ENCODE measurements around the gene TMEM272.

Gene TMEM272

DNA sequence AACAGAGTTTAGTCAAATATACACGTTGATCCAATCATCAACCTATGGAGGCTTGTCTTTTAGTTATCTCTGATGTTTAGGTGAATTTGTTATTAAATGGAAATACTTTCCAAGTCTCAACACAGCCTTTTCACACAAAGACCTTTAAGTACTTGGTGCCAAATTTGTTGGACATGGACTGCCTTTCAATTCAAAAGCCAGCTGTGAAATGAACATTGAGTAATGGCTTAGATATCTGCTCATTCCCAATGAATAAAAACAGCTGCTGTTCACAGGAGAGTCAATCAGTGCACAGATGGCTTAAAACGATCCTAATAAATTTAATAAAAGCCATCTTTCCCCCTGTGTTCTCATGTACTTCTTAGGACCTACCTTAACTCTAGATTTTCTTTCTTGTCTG, 21.1 kb downstream of the TMEM272 start:
- no peaks in the 10 kb centered on the region for H3K36me3 ChIP-seq (ENCODE audit: control insufficient read depth, low read depth, low read length)
- no peaks in the 10 kb centered on the region for H3K9me3 ChIP-seq (ENCODE audit: control insufficient read depth, low read depth, low read length)
- H3K27me3 ChIP-seq (ENCODE audit: control insufficient read depth, insufficient read depth, low read length), result no peaks in the 10 kb centered on the region
- H3K27ac ChIP-seq (ENCODE audit: low read length), result no peak overlapping the region
- H3K4me3 ChIP-seq (ENCODE audit: low read length), result no peak overlapping the region
- no peak overlapping the region for H3K9ac ChIP-seq (ENCODE audit: low read length)
- H3K4me1 ChIP-seq (ENCODE audit: control insufficient read depth, low read depth, low read length), result peaks cover 8% of the 10 kb centered on the region

DNA sequence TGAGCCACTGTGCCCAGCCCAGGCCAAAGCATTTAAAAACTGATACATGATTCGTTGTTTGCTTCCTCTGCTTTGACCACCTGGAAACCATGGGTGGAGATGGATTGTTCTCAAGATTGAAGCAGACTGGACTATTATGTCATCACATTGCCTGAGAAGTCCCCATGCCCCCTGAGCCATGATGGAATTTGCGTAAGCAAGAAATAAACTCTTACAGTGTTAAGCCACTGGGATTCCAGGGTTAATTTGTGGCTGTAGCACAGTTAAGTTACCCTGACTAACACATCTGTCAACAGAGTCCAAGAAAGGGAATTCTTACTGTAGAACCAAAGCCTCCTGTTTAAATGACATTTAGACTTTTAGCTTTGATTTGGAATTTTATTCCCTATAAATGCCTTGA, 21.6 kb downstream of the TMEM272 start:
- Histone ChIP-seq H3K9ac (ENCODE audit: low read length) (no peak overlapping the region), H3K9me3 (ENCODE audit: control insufficient read depth, low read depth, low read length) (no peaks in the 10 kb centered on the region), H3K27me3 (ENCODE audit: control insufficient read depth, insufficient read depth, low read length) (no peaks in the 10 kb centered on the region)

DNA sequence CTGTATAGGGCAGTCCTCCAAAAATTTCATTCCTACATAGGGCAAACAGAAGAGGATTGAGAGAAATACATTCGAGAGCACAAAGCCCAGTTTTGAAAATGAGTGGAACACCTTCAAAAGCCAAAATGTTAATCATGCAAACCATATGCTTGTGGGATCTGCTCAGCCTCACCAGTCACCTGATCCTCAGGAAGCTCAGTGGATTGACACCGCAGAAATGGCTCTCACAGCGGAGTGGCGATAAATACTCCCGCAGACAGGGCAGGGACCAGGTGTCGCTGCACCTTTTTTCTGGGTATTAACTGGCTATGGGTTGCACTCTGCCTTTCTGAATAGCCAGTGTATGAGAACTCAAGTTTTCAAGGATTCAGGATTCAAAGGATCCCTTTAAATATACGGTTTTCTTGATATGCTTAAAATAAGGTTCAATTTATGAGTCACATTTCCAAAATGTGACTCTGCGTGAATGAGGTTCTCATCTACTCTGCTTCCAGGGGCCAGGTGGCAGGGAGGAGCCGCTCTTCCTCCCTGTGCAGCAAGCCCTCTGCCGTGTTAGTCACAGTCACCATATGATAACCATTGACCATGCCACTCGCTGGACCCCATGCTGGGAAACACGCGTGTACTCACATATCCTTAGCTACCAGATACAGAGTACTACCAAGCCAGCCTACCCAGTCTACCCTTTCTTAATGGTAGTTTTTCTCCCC, 22.7 kb downstream of the TMEM272 start:
- no peaks in the 10 kb centered on the region for H3K36me3 ChIP-seq (ENCODE audit: control insufficient read depth, low read depth, low read length)
- peaks cover 15% of the 10 kb centered on the region for H3K4me1 ChIP-seq (ENCODE audit: control insufficient read depth, low read depth, low read length)
- no peak overlapping the region for H3K9ac ChIP-seq (ENCODE audit: low read length)
- H3K9me3 ChIP-seq (ENCODE audit: control insufficient read depth, low read depth, low read length), result no peaks in the 10 kb centered on the region
- H3K27me3 ChIP-seq (ENCODE audit: control insufficient read depth, insufficient read depth, low read length), result no peaks in the 10 kb centered on the region
- H3K27ac ChIP-seq (ENCODE audit: low read length), result no peak overlapping the region
- no peak overlapping the region for H3K4me3 ChIP-seq (ENCODE audit: low read length)

More for the DNA sequence above, 21.6 kb downstream of the TMEM272 start:
- H3K4me1 ChIP-seq (ENCODE audit: control insufficient read depth, low read depth, low read length), result peaks cover 13% of the 10 kb centered on the region
- H3K4me3 ChIP-seq (ENCODE audit: low read length), result no peak overlapping the region
- H3K36me3 ChIP-seq (ENCODE audit: control insufficient read depth, low read depth, low read length), result no peaks in the 10 kb centered on the region
- H3K27ac ChIP-seq (ENCODE audit: low read length), result no peak overlapping the region

DNA sequence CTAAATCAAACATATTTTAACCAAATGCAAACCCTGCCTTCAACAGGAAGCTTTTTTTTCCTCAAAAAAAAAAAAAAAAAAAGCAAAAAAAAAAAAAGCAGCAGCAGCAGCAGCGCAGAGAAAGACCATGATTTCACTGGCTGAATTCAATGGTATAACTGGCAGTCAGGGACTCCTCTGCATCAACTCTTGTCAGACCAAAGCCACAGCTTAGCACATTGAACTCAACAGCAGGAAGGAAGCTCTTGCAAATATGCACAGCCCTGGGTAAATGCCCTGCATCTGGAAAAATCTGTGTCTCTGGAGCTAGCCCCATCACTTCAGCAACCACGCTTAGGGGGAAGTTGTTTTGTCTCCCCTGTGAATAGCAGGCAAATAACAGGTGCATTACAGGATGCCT, 23.4 kb downstream of the TMEM272 start:
- Histone ChIP-seq H3K27me3 (ENCODE audit: control insufficient read depth, insufficient read depth, low read length) (no peaks in the 10 kb centered on the region), H3K27ac (ENCODE audit: low read length) (no peak overlapping the region), H3K4me1 (ENCODE audit: control insufficient read depth, low read depth, low read length) (peaks cover 15% of the 10 kb centered on the region)

DNA sequence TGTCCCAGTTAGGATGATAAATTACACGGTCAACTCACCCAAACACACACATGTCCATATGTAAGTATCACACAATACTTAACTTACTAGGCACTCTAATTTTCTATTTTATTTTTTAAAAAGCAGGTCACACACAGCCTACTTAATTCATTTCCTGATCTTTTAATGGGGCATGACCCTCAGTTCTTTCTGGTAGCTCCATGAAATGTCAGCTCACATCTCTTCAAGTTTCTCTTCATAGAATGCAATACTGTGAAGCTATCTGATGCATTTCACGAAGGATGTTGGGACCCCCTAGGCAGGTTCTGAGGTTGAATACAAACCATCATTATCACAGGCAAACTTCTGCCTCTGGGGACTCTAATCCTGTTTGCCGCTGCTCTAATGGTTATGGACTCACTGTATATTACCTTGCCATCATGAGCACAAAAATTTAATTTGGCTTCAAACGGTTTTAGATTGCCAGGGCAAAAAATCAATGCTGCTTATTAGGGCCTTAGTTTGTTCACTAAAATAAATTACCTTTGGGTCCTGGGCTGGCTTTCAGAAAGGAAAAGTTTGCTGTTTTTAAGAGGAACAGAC, 24.9 kb downstream of the TMEM272 start:
- Histone ChIP-seq H3K27ac (ENCODE audit: low read length) (no peak overlapping the region), H3K27me3 (ENCODE audit: control insufficient read depth, insufficient read depth, low read length) (no peaks in the 10 kb centered on the region), H3K9me3 (ENCODE audit: control insufficient read depth, low read depth, low read length) (no peaks in the 10 kb centered on the region), H3K4me1 (ENCODE audit: control insufficient read depth, low read depth, low read length) (peaks cover 11% of the 10 kb centered on the region), H3K9ac (ENCODE audit: low read length) (no peak overlapping the region), H3K4me3 (ENCODE audit: low read length) (no peak overlapping the region), H3K36me3 (ENCODE audit: control insufficient read depth, low read depth, low read length) (no peaks in the 10 kb centered on the region)

More for the DNA sequence above, 23.4 kb downstream of the TMEM272 start:
- Histone ChIP-seq H3K4me3 (ENCODE audit: low read length) (no peak overlapping the region), H3K9me3 (ENCODE audit: control insufficient read depth, low read depth, low read length) (no peaks in the 10 kb centered on the region), H3K9ac (ENCODE audit: low read length) (no peak overlapping the region), H3K36me3 (ENCODE audit: control insufficient read depth, low read depth, low read length) (no peaks in the 10 kb centered on the region)

DNA sequence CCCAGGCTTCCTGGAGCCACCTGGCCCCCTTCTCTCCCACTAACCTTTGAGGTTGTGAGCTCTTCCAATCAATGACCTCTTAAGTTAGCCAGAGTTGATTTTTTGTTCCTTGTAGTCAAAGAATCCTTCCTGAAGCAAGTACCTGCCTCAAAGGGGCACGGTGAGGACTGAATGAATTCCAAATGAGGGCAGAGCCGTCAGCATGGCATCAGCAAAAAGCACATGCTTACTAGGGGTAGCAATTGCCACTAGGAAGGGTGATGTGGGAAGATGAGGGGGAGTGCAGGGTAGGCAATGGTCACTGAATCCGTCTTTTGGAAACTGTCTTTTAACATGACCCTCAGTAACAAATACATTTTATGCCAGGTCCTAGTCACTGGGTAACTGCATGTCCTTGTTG, 25.4 kb downstream of the TMEM272 start:
- H3K36me3 ChIP-seq (ENCODE audit: control insufficient read depth, low read depth, low read length), result no peaks in the 10 kb centered on the region
- H3K27ac ChIP-seq (ENCODE audit: low read length), result no peak overlapping the region
- H3K4me1 ChIP-seq (ENCODE audit: control insufficient read depth, low read depth, low read length), result peaks cover 9% of the 10 kb centered on the region
- H3K27me3 ChIP-seq (ENCODE audit: control insufficient read depth, insufficient read depth, low read length), result no peaks in the 10 kb centered on the region
- H3K4me3 ChIP-seq (ENCODE audit: low read length), result no peak overlapping the region
- H3K9ac ChIP-seq (ENCODE audit: low read length), result no peak overlapping the region
- no peaks in the 10 kb centered on the region for H3K9me3 ChIP-seq (ENCODE audit: control insufficient read depth, low read depth, low read length)

DNA sequence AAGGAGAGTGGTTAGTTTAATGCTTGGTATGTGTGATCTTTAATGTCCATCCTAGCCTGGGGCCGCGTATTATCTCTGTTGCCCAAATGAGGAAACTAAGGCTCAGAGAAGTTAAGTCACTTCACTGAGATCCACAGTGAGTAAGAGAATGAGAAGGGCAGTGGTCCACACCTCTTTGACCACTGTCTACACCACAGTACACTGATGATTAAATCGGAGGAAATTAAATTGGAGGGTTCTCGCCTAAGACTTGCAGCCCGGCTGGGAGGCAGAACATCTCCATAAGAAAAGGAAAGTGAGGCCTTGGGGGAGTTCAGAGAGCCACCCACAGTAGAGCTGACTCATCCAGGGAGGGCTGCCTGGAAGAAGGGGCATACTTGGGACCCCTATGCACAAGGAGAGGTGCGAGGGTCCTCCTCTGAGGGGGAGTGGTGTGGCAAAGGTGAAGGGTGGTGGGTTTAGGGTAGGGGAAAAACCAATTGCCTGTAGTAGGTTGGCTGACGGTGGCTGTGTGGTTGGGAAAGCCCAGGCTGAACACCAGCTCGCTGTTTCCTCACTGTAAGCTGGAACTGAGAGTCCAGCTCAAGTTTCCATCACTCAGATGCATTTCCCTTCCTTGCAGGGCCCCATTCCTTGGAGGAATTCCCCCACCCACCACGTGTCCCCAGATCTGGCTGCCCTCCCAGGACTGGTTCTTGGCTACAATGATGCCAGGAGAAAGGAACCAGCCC, 26.0 kb downstream of the TMEM272 start:
- no peaks in the 10 kb centered on the region for H3K9me3 ChIP-seq (ENCODE audit: control insufficient read depth, low read depth, low read length)
- no peaks in the 10 kb centered on the region for H3K36me3 ChIP-seq (ENCODE audit: control insufficient read depth, low read depth, low read length)
- no peak overlapping the region for H3K27ac ChIP-seq (ENCODE audit: low read length)
- no peaks in the 10 kb centered on the region for H3K27me3 ChIP-seq (ENCODE audit: control insufficient read depth, insufficient read depth, low read length)
- peaks cover 9% of the 10 kb centered on the region for H3K4me1 ChIP-seq (ENCODE audit: control insufficient read depth, low read depth, low read length)
- no peak overlapping the region for H3K4me3 ChIP-seq (ENCODE audit: low read length)
- no peak overlapping the region for H3K9ac ChIP-seq (ENCODE audit: low read length)

DNA sequence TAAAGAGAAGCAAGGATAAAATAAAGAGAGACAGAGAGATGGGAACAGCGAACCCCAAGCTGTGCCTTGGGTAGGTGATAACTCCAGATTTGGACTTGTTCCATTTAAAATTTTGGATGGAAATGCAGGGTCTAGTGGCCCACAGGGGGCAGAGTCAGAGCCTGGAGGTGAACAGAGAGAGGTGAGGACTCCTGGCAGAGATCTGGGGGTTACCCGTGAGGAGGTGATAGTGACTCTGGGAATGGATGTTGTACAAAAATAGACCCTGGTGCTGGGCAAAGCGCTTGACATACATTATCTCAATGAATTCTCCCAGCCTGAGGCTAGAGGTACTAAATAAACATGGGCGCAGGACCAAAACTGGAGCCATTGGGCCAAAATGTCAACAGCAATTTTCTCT, 26.7 kb downstream of the TMEM272 start:
- Histone ChIP-seq H3K4me3 (ENCODE audit: low read length) (no peak overlapping the region), H3K27me3 (ENCODE audit: control insufficient read depth, insufficient read depth, low read length) (no peaks in the 10 kb centered on the region), H3K36me3 (ENCODE audit: control insufficient read depth, low read depth, low read length) (no peaks in the 10 kb centered on the region), H3K9me3 (ENCODE audit: control insufficient read depth, low read depth, low read length) (no peaks in the 10 kb centered on the region), H3K4me1 (ENCODE audit: control insufficient read depth, low read depth, low read length) (peaks cover 9% of the 10 kb centered on the region), H3K9ac (ENCODE audit: low read length) (no peak overlapping the region), H3K27ac (ENCODE audit: low read length) (no peak overlapping the region)

DNA sequence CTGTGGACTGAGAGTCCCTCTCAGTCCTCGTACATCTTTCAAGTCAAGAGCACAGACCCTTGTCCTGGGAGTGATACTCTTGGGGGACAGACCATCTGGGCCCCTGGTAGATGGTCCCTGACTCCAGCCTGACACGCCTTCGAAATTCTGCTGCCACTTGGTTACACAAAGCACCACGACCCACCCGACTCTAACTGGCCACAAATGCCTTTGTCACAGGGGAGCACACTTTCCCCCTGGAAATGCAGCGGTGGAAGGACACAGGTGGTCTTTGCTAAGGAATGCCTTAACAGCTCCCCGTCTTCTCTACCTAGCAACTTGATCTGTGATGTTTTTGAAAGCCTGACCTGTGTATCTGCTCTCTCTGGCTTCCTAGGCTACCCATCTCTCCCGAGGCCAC, 27.3 kb downstream of the TMEM272 start:
- Histone ChIP-seq H3K9me3 (ENCODE audit: control insufficient read depth, low read depth, low read length) (no peaks in the 10 kb centered on the region), H3K27me3 (ENCODE audit: control insufficient read depth, insufficient read depth, low read length) (no peaks in the 10 kb centered on the region), H3K9ac (ENCODE audit: low read length) (no peak overlapping the region), H3K36me3 (ENCODE audit: control insufficient read depth, low read depth, low read length) (no peaks in the 10 kb centered on the region), H3K27ac (ENCODE audit: low read length) (no peak overlapping the region), H3K4me3 (ENCODE audit: low read length) (no peak overlapping the region), H3K4me1 (ENCODE audit: control insufficient read depth, low read depth, low read length) (peaks cover 9% of the 10 kb centered on the region)

DNA sequence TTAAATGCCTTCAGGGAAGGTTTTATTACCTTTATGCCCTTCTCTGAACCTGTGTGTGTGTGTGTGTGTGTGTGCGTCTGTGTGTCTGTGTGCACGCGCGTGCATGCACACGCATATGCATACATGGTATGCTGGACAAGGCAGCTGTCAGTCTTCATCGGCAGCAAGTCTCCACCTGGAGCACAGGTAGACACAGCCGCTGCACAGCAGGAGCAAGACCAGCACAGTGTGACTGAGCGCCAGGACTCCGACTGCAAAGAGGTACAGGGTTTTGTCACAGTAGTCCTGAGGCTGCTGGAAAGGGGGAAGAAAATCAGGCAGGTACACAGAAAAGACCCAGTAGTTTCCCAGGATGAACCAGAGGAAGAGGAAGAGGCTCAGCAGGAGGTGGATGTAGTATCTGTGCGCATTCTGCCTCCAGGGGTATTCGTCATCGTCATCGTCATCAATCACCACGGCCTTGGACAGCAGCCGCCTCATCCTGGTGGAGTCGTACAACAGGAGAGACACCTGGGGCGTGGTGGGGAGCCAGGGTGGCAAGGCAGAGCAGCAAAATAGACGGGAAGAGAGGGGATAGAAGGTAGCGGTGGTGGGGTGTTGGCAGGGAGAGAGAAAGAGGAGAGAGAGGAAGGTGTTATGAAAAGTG, 28.2 kb downstream of the TMEM272 start:
- Histone ChIP-seq H3K9me3 (ENCODE audit: control insufficient read depth, low read depth, low read length) (no peaks in the 10 kb centered on the region), H3K36me3 (ENCODE audit: control insufficient read depth, low read depth, low read length) (no peaks in the 10 kb centered on the region), H3K4me1 (ENCODE audit: control insufficient read depth, low read depth, low read length) (peaks cover 9% of the 10 kb centered on the region), H3K27ac (ENCODE audit: low read length) (no peak overlapping the region), H3K9ac (ENCODE audit: low read length) (no peak overlapping the region), H3K4me3 (ENCODE audit: low read length) (no peak overlapping the region), H3K27me3 (ENCODE audit: control insufficient read depth, insufficient read depth, low read length) (no peaks in the 10 kb centered on the region)

DNA sequence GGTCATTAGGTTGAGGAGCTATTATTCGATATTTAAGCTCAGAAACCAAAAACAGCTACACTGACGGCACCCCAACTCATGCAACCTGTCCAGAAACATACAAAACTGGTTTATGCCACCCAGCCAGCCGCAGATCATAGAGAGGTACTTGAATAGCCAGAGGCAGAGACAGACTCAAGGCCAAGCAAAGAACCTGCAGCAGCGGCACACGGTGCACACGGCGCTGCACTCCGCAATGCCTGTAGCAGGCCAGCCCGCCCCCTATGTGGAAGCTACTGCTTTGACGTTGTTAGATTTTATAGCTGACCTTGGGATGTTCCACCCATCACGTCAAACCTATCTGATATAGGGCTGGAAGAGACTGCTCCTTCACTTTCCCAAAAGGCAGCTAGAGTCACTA, 29.1 kb downstream of the TMEM272 start:
- Histone ChIP-seq H3K4me1 (ENCODE audit: control insufficient read depth, low read depth, low read length) (peaks cover 9% of the 10 kb centered on the region), H3K9ac (ENCODE audit: low read length) (no peak overlapping the region), H3K27ac (ENCODE audit: low read length) (no peak overlapping the region), H3K9me3 (ENCODE audit: control insufficient read depth, low read depth, low read length) (no peaks in the 10 kb centered on the region), H3K36me3 (ENCODE audit: control insufficient read depth, low read depth, low read length) (no peaks in the 10 kb centered on the region), H3K4me3 (ENCODE audit: low read length) (no peak overlapping the region), H3K27me3 (ENCODE audit: control insufficient read depth, insufficient read depth, low read length) (no peaks in the 10 kb centered on the region)
